ENCODE data around the gene LLGL2. TPM values are rescaled to one million over a fixed set of nuclear protein-coding genes. Genes with fewer than 3 reads are reported as not detected.

Gene LLGL2
- total RNA-seq, 1 donor from 2014 or later: 14.8 TPM

DNA sequence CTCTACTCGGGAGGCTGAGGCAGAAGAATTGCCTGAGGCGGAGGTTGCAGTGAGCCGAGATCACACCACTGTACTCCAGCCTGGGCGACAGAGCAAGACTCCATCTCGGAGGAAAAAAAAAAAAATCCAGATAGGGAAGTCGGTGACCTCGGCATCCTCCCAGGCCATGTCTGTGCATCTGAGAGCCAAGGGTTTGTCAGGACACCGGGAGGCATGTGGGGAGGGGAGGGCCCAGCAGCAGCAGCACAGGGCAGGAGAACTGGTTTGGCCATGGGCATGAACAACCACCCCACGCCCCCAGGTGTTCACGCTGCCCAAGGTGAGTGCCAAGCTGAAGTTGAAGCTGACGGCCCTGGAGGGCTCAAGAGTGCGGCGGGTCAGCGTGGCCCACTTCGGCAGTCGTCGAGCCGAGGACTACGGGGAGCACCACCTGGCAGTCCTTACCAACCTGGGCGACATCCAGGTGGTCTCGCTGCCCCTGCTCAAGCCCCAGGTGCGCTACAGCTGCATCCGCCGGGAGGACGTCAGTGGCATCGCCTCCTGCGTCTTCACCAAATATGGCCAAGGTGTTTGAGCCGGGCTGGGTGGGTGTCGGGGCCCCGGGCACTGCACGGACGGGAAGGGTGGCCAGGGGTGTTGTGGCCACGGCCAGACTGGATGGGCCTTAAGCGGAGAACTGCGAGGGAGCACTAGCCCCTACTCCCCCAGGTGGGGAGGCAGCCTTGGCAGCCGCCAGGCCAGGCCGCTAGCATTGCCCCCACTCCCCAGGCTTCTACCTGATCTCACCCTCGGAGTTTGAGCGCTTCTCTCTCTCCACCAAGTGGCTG, 47.4 kb downstream of the LLGL2 start:
- Histone ChIP-seq H2AFZ (ENCODE audit: low read depth, low read length) (no peak overlapping the region), H3K9me3 (ENCODE audit: insufficient read depth, low read depth, low read length) (no peaks in the 10 kb centered on the region), H3K79me2 (ENCODE audit: insufficient read depth, low read length) (no peaks in the 10 kb centered on the region), H3K9ac (ENCODE audit: low read length) (no peak overlapping the region), H3K4me1 (ENCODE audit: insufficient read depth, low read length) (no peaks in the 10 kb centered on the region), H3K4me2 (ENCODE audit: low read length) (no peak overlapping the region), H4K20me1 (ENCODE audit: insufficient read depth, low read length) (no peaks in the 10 kb centered on the region), H3K36me3 (ENCODE audit: insufficient read depth, low read length) (no peaks in the 10 kb centered on the region), H3K27ac (ENCODE audit: low read depth, low read length) (no peak overlapping the region), H3K4me3 (ENCODE audit: insufficient read depth, low read depth, low read length) (no peak overlapping the region), H3K27me3 (ENCODE audit: insufficient read depth, low read length) (no peaks in the 10 kb centered on the region)
- TF ChIP-seq, protein P1, sequence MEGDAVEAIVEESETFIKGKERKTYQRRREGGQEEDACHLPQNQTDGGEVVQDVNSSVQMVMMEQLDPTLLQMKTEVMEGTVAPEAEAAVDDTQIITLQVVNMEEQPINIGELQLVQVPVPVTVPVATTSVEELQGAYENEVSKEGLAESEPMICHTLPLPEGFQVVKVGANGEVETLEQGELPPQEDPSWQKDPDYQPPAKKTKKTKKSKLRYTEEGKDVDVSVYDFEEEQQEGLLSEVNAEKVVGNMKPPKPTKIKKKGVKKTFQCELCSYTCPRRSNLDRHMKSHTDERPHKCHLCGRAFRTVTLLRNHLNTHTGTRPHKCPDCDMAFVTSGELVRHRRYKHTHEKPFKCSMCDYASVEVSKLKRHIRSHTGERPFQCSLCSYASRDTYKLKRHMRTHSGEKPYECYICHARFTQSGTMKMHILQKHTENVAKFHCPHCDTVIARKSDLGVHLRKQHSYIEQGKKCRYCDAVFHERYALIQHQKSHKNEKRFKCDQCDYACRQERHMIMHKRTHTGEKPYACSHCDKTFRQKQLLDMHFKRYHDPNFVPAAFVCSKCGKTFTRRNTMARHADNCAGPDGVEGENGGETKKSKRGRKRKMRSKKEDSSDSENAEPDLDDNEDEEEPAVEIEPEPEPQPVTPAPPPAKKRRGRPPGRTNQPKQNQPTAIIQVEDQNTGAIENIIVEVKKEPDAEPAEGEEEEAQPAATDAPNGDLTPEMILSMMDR (IDR thresholded peaks at IDR 0.05; ENCODE audit: insufficient read depth, low read depth, low read length): no peak
- TF ChIP-seq EZH2 (IDR thresholded peaks at IDR 0.05; ENCODE audit: insufficient read depth, low read length): no peak
- no peaks in the 10 kb centered on the region for H3K36me3 Mint-ChIP-seq (ENCODE audit: low read depth, unreplicated experiment)
- no peaks in the 10 kb centered on the region for H3K9me3 Mint-ChIP-seq (ENCODE audit: unreplicated experiment)
- FAIRE-seq (no peak), DNase-seq (ENCODE audit: low read depth) (no peak)
- H3K27ac Mint-ChIP-seq (ENCODE audit: unreplicated experiment): peak overlapping the region; percentile 77
- no peak overlapping the region for H3K4me3 Mint-ChIP-seq (ENCODE audit: unreplicated experiment)
- peaks cover 4% of the 10 kb centered on the region for H3K27me3 Mint-ChIP-seq (ENCODE audit: low read depth, unreplicated experiment)
- peaks cover 1% of the 10 kb centered on the region for H3K4me1 Mint-ChIP-seq (ENCODE audit: low read depth, unreplicated experiment)

DNA sequence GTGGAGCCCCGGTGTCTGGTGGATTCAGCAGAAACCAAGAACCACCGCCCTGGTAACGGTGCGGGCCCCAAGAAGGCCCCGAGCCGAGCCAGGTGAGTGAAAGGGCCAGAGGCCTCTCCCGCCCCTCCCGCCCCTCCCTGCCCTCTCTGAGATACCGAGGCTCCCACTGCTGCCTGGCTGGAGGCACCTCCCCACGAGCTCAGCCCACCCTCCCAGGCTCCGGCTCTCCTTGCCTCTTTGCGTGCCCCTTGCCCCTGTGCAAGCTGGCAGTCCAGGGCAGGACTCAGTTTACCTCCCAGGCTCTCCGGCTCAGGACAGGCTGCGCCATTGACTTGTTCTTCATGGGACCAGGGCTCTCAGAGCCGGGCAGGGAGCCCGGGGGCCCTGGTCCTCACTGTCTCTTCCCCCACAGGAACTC, 48.1 kb downstream of the LLGL2 start:
- no peaks in the 10 kb centered on the region for H4K20me1 ChIP-seq (ENCODE audit: insufficient read depth, low read length)
- Mint-ChIP-seq H3K27me3 (ENCODE audit: low read depth, unreplicated experiment) (peaks cover 4% of the 10 kb centered on the region), H3K27ac (ENCODE audit: unreplicated experiment) (no peak overlapping the region), H3K4me1 (ENCODE audit: low read depth, unreplicated experiment) (peaks cover 1% of the 10 kb centered on the region), H3K36me3 (ENCODE audit: low read depth, unreplicated experiment) (no peaks in the 10 kb centered on the region), H3K9me3 (ENCODE audit: unreplicated experiment) (no peaks in the 10 kb centered on the region), H3K4me3 (ENCODE audit: unreplicated experiment) (no peak overlapping the region)
- no peaks in the 10 kb centered on the region for H3K4me1 ChIP-seq (ENCODE audit: insufficient read depth, low read length)
- no peak overlapping the region for H3K27ac ChIP-seq (ENCODE audit: low read depth, low read length)
- H2AFZ ChIP-seq (ENCODE audit: low read depth, low read length): no peak overlapping the region
- no peaks in the 10 kb centered on the region for H3K9me3 ChIP-seq (ENCODE audit: insufficient read depth, low read depth, low read length)
- H3K36me3 ChIP-seq (ENCODE audit: insufficient read depth, low read length): no peaks in the 10 kb centered on the region
- no peak overlapping the region for H3K4me2 ChIP-seq (ENCODE audit: low read length)
- no peak overlapping the region for H3K9ac ChIP-seq (ENCODE audit: low read length)
- TF ChIP-seq, protein P1 (IDR thresholded peaks at IDR 0.05; ENCODE audit: insufficient read depth, low read depth, low read length): no peak
- TF ChIP-seq EZH2 (IDR thresholded peaks at IDR 0.05; ENCODE audit: insufficient read depth, low read length): no peak
- no peaks in the 10 kb centered on the region for H3K79me2 ChIP-seq (ENCODE audit: insufficient read depth, low read length)
- H3K27me3 ChIP-seq (ENCODE audit: insufficient read depth, low read length): no peaks in the 10 kb centered on the region
- H3K4me3 ChIP-seq (ENCODE audit: insufficient read depth, low read depth, low read length): no peak overlapping the region
- no peak for FAIRE-seq
- no peak for DNase-seq (ENCODE audit: low read depth)

DNA sequence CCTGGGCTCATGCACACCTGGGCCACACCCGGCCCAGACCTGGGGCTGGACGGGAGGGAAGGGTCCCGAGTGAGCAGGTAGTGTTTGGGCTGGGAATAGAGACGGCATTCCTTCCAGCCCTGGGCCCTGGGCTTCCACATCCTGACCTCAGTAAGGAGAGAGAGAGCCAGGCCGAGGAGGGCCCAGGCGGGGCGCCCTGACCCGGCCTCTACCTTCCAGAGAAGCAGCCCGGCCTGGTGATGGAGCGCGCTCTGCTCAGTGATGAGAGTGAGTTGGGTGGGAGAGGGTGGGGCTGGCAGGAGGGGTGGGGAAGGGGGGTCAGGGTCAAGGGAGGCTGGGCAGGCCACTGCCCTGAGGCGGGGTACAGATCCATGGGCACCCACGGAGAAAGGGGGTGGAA, 48.5 kb downstream of the LLGL2 start:
- Histone ChIP-seq H3K4me2 (ENCODE audit: low read length) (no peak overlapping the region), H3K4me3 (ENCODE audit: insufficient read depth, low read depth, low read length) (no peak overlapping the region), H3K4me1 (ENCODE audit: insufficient read depth, low read length) (no peaks in the 10 kb centered on the region), H3K79me2 (ENCODE audit: insufficient read depth, low read length) (no peaks in the 10 kb centered on the region), H3K9me3 (ENCODE audit: insufficient read depth, low read depth, low read length) (no peaks in the 10 kb centered on the region), H4K20me1 (ENCODE audit: insufficient read depth, low read length) (no peaks in the 10 kb centered on the region), H3K9ac (ENCODE audit: low read length) (no peak overlapping the region), H3K36me3 (ENCODE audit: insufficient read depth, low read length) (no peaks in the 10 kb centered on the region), H2AFZ (ENCODE audit: low read depth, low read length) (no peak overlapping the region), H3K27me3 (ENCODE audit: insufficient read depth, low read length) (no peaks in the 10 kb centered on the region), H3K27ac (ENCODE audit: low read depth, low read length) (no peak overlapping the region)
- TF ChIP-seq, protein P1 (IDR thresholded peaks at IDR 0.05; ENCODE audit: insufficient read depth, low read depth, low read length): no peak
- no peak for TF ChIP-seq EZH2 (IDR thresholded peaks at IDR 0.05; ENCODE audit: insufficient read depth, low read length)
- Mint-ChIP-seq H3K27ac (ENCODE audit: unreplicated experiment) (no peak overlapping the region), H3K36me3 (ENCODE audit: low read depth, unreplicated experiment) (no peaks in the 10 kb centered on the region), H3K9me3 (ENCODE audit: unreplicated experiment) (no peaks in the 10 kb centered on the region), H3K4me3 (ENCODE audit: unreplicated experiment) (no peak overlapping the region), H3K27me3 (ENCODE audit: low read depth, unreplicated experiment) (peaks cover 4% of the 10 kb centered on the region), H3K4me1 (ENCODE audit: low read depth, unreplicated experiment) (peaks cover 1% of the 10 kb centered on the region)
- FAIRE-seq (no peak), DNase-seq (ENCODE audit: low read depth) (no peak)

Measured in astrocyte (in vitro differentiated cells and primary cell).